GM19023 (cell line): Measurements from ENCODE around the gene ADGRL3.
"Not testable (repeated sequence)": the region's sequence is repeated elsewhere in the genome, so short reads cannot be mapped to it uniquely, and the experiment has no call there.

ENCODE experiments used
- ATAC-seq: cut with Tn5 transposase; IDR thresholded peaks from one replicate; pipeline ENCODE4 v1.9.1; 2021; ENCODE audit warnings: mild to moderate bottlenecking, moderate library complexity; ENCODE audit not compliant: unreplicated experiment

The ADGRL3 gene

DNA sequence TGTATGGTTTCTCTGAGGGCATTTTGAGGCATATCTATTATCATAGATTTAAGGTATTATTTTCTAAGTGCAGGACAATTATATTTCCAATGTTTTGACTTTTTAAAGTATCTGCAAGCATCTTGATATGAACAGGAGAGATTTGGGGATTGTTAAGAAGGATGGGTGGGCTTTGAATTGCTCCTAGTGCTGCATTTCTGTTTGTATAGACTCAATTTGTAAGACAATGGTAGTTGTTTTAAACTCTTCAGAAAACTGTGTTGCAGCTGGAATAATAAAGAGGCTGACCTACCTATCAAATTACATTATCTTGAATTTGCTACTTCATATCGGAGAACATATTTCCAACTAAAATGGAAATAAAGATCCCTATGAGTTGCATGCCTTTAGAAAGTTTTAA, 570.3 kb downstream of the ADGRL3 start:
- no peak for ATAC-seq

DNA sequence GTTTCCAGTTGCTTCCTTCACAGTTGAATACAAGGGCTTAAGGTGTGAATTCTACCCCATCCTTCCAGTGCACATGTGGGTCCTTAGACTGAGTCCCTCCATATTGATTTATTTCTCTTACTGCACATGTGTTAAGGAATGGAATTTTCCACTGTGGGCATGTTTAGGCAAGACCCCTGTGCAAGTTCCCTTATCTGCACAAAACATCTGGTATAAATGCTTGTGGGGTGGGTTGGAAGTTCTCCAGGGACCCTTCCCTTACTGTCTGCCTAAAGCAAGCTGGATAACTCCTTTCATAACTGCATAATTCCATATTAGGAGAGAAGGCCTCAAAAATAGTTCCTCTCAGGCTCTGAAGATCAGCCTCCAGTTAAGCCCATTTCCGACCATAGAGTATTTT, 570.9 kb downstream of the ADGRL3 start:
- ATAC-seq = no peak

DNA sequence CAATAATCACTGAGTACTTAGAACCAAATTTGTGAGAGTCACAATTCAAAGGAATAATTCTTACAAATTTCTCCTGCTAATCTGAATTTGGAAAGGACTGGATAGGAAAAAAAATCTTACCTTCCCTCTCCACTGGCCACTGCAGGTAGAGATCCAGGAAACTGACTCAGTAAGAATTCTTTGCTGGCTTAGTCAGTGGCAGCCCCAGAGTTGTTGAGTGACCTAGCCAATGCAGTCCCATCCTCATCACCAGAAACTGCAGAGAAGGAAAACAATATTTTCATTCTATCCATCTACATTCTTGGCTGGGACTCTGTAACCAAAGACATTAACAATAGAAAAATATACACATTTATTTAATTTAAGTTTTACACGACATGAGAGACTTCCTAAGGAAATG, 572.0 kb downstream of the ADGRL3 start:
- no peak for ATAC-seq

DNA sequence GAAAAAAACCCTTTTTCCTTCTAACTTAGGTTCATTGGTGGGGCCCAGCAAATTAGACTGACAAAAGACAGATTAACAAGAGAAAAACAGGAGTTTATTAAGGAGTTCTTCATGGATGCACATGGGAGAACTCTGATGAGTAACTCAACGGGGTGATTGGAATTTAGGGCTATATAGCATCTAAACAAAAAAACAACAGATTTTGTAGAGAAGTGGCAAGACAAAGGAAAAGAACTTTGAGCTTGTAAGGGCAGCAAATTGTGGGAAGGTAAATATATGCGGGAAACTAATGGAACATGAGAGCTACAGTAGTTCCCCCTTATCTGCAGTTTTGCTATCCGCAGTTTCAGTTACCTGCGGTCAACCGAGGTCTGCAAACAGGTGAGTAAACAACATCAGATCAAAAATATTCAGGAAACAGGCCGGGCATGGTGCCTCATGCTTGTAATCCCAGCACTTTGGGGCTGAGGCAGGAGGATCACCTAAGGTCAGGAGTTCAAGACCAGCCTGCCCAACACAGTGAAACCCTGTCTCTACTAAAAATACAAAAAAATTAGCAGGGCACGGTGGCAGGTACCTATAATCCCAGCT, 573.6 kb downstream of the ADGRL3 start:
- no peak for ATAC-seq

DNA sequence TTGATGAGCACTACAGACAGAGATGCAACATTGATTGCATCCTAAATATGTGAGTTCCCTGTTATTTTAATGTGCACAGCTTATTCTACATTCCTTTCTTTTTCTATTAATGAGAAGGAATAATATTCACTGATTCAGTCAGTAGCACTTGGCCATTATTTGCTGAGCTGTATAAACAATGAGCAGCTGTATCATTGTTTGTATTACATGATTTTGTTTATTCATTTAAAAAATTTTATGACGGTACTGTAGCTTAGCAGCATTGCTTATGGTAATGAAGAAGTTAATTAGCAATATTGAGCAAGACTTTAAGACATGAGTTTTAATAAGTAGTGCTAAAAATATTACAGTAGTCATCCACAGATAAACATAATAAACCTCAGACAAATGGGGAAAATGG, 582.0 kb downstream of the ADGRL3 start:
- no peak for ATAC-seq

DNA sequence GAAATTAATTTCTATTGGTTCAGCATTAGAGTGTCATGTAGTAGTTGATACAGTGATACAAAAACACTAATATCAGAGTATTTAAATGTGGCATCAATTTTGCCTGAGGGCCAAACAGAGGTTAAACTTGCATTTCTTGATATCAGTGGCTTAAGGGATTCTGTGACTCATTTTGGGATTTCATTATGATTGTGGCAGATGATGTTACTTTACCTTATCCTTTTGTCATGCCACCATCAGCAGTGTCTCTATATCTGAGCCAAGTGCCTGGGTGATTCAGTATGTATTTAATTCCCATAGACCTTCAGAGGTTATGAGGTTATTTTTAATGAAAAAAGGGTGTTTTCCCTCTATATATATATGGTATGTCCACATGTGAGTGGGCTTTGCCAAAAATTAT, 582.9 kb downstream of the ADGRL3 start:
- ATAC-seq = no peak

DNA sequence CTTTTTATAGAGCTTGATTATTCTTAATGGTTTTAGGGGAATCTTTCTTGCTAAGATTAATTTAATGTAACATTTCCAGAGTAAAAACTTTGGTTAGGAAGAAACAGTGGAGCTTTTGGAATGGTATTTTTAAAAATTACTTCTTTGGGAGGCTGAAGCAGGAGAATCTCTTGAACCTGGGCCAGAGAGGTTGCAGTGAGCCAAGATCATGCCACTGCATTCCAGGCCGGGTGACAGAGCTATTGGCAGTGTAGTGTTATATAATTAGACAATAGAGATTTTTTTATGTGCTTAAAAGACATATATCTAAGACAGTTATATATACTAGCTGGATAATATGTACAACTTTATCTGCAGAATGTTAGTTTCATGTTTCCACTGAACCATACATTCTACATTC, 585.6 kb downstream of the ADGRL3 start:
- no peak for ATAC-seq

DNA sequence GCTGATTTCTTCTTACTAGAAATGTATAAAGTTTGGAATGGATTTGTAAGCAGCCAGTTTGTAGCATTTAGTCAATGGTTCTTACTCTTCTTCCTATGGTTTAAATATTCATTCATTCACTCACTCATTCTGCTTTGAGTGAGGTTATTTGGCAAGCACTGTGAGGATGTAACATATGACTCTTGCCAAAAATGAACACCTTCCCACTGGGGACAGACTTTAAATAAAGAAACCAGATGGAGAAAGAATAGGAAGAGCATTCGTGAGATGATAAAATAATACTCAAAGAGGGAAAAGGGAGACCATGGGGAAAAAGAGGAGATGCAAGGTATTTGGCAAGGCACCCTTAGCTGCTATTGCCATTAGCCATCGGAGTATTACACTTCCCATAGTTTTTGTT, 586.1 kb downstream of the ADGRL3 start:
- ATAC-seq = no peak

DNA sequence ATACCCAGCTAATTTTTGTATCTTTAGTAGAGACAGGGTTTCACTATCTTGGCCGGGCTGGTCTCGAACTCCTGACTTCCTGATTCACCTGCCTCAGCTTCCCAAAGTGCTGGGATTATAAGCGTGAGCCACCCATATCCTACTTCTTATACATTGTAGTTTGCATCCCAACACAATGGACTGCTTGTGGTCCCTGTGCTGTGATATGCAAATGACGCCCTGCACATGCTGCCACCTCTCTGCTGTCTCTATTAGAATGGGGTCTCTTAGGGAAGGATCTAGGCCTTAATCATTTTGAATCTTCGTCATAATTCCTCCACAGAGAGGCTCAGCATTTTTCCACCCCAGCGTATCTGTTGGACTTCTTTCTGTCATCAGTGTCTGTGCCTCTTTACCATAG, 595.9 kb downstream of the ADGRL3 start:
- no peak for ATAC-seq

DNA sequence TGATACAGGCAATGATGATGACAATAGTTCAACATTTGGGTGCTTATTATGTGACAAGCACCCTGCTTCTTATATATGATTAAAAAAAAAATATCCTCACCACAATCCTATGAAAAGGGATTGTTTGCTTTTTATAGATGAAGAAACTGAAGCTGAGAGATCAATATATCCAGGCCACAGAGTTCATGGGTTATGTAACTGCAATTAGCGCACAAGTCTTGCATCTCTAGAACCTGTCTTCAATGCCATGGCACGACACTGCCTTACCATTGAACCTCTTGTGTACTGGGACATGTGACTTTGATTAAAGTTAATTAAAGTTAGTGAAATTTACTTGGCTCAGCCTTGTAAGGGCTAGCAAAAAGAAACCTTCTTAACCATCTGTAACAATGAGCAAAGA, 599.7 kb downstream of the ADGRL3 start:
- ATAC-seq = no peak

DNA sequence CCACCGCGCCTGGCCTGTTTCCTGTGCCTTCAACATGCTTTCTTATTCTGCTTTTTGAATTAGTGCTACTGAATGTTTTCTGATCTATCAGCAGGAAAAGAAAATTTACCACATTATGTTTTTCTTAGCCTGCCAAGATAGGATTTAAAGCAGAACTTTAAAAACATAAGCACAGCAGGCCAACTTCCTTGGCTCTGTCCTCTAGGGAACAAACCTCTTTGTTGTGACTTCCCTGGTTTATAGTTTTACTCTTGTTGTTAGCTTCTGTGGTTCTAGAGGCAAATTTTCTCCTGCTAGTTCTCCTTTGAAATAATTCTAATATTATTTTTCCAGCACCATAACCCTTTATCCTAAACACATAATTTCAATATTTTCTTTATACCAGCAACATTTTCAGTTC, 605.1 kb downstream of the ADGRL3 start:
- no peak for ATAC-seq

DNA sequence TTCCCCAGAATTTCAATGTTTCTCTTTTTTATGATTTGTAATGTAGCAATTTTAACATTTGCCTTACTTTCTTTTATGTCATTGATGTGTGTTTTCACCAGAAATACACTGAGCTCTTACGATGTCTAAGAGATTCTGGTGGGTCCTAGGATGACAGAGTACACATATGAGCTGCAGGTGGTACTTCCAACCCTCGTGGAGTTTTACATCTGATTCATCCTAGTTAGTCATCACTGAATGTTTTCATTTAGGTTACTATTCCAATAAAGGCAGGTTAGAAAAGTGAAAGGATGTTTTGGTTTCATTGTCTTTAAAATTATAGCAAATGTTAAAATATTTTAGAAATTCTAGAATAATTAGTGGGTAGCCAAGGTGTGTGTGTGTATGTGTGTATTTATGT, 605.9 kb downstream of the ADGRL3 start:
- no peak for ATAC-seq

DNA sequence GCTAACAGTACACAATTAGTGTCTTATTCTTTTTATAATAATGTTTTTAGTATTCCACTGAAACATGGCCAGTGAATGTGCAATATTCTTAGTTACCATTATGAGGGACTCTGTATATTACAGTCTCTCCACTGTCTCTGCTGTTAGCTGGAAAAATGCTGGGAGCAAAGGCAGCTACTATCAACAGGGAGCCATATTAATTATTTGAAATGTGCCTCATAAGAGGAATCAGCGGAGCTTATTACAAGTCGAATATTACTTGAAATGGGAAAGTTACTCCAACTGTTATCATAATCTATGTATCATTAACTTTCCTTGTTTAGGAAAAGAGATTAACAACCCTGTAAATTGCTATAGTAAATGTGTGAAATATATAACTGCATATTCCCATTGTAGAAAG, 612.0 kb downstream of the ADGRL3 start:
- no peak for ATAC-seq

DNA sequence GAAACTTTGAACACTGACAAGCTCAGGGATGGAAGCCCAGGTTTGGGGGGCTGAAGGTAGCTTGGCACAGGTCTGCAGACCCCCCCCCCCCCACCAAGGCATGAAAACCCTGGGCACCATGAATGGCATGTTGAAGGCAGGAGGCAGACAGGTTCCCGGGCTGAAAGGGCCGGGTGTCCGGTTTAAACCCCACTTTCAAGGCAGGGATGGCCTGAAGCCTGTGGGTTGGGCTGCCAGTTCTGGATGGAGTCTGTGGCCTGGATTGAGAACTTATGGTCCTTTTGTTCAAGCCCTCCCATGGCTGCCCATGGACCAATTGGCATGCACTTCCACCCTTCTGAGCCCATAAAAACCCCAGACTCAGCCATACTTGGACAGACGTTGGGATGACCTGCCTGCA, 616.9 kb downstream of the ADGRL3 start:
- no peak for ATAC-seq

DNA sequence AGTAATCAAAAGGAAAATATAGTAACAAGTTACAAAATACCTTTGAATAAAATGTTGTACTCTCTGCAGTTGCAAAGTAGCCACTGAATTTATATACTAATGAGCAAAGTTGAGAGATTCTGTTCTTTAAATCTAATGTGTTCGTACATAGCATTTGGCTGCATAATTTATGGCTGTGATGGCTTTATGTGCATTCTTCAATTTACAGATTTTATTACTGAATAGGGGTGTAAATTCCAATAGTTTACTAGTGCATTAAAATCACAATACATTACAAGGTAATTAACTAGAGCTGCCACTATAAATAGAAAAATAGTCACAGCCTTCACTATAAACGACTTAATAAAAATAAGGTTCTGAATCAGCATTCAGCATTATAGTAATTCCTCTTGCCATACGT, 620.0 kb downstream of the ADGRL3 start:
- ATAC-seq = no peak

DNA sequence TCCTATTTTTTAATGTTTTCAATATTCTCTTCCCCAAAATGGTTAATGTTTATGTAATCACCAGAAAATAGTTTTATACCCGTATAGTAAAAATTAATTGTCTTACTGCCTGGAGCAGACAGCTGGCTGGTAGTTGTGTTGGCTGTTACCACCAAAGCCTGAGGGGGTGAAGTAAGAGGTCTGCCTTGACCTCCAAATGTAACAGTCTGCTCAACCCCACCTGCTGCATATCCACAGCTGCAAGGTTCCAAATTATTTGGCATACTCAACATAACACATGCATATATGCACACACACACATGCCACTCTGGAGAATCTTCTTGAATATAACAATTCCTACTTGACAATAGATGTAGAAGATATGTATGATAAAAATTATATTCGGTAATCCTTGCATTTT, 624.3 kb downstream of the ADGRL3 start:
- no peak for ATAC-seq

DNA sequence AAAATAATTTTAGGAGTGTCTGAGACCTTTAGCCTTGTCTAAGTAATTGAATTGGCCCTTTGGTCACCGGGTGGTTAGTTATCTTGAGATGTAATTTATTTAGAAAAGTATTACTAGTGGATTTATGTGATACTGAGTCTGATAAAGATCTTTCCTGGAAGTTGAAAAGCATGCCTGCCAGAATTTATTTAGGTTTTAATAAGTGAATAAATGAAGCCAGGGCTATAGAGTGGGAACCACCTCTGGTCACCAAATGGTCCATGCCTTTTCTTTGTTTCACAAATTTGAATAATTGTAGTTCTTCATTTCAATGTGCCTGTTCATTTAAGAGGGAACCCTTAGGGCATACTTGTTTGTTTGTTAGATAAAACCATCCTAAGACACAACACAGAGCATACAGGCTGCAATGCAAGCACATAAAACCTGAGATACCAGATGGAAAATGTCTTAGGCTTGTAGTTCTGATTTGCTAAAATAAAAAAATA, 627.8 kb downstream of the ADGRL3 start:
- ATAC-seq = no peak

DNA sequence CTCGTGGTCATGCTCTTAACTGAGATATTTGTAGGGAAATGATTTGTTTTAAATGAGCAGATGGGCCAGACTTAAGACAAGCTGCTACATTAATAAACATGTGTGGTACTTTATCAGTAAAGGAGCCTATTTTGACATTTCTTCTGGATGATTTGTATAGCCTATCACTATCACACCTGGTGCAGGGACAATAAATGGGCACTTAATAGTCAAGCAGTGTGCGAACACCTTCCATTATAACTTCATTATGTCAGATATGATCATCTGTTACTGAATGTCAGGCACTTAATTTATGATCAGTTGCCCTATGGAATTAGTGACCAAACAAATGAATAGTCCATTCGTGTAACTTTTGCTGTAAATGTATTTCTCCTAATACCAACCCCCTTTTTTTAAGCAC, 628.8 kb downstream of the ADGRL3 start:
- no peak for ATAC-seq

DNA sequence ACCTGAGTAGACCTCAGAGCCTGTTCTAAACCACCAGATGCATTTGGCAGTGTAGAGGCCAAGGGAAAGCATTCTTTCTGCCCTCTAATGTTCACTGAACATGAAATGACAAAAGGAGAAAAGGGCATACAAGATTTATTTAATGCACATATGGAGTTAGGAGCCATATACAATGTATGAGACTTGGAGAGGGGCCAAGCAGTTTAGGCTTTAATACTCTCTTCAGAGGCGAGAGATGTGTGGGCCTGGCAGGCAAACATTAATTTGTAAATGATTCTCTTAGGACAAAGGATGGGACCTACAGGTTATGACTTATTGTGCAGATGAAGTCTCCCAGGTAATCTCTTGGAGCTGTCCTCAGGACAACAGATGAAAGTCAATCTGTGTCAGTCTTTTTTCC, 631.9 kb downstream of the ADGRL3 start:
- no peak for ATAC-seq

DNA sequence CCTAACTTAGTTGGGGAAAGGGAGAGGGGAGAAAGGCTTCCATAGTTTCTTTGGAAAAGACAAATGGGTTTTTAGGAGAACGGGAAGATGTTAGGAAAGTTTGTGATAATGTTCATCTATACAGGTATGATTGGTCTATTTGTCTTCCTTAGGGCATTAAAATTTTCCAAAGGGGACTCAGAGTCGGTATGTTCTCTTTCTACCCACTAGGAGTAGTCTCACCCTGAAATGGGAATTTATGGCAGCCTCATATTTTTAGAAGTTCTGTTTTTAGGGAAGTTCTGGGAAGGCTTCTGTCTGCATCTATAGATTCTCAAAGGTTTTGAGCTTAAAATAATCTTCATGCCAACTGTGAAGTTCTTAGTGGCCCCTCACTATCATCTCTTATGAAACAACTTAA, 637.3 kb downstream of the ADGRL3 start:
- no peak for ATAC-seq

DNA sequence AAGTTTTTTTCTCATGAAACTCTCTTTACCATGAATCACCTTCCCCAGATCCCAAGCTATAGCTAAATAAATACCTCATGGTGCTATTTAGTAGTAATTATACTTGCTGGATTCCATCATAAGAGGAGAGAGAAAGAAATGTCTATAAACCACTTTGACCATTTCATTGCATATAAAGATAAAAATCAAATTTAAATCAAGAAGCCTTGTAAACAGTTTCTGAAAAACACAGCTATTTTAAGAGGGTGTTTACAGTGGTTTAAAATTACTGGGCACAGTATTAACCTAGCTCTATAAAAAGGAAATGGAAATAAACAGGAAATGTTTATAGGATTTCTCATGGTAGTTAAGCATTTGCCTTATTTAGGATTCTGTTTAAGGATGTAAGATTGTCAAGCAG, 637.9 kb downstream of the ADGRL3 start:
- ATAC-seq = no peak

DNA sequence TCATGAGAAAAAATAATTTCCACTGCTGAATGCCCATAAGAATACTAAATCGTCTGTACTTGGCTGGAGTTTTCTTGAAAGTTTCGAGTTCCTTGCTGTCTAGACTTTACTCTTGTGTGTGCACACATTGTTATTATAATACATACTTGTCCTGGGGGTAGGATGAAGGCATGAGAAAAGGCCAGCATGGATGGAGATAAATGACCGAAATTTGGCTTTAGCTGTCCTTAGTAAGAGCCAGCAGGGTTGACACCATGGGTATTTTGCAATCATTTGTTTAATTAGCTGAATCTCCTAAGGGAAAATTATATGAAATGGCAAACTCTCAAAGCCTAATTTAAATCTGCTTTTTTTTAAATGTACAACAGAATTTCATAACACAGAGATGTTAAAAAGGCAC, 641.6 kb downstream of the ADGRL3 start:
- no peak for ATAC-seq

DNA sequence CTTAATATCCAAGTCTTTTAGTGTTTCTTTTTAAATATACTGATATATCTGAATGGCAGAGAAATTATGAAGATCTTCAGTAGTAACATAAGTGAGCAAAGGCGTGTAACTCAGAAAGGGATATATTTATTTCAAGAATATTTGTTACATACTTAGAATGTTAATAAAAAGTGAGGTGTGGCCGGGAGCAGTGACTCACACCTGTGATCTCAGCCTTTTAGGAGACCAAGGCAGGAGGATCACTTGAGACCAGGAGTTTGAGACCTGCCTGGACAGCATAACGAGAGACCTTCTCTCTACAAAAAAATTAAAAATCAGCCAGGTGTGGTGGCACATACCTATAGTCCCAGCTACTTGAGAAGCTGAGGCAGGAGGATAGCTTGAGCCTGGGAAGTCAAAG, 651.0 kb downstream of the ADGRL3 start:
- ATAC-seq = no peak

DNA sequence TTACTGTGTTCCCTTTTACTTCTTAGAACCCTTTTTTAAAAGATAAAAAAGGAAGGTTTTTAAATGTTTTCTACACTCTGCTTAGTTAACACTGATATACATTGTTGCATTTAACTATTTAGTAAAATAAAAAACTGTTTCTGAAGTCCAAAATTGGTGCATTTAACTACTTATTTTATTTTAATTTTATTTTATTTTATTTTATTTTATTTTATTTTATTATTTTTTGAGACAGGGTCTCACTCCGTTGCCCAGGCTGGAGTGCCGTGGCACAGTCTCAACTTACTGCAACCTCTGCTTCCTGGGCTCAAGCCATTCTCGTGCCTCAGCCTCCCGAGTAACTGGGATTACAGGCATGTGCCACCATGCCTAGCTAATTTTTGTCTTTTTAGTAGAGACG, 652.0 kb downstream of the ADGRL3 start:
- not testable (repeated sequence) for ATAC-seq
